Measurements from ENCODE around the gene BTBD9. TPM values are rescaled to one million over a fixed set of nuclear protein-coding genes. Genes with fewer than 3 reads are reported as not detected.
A peak's percentile ranks its signal among the peaks of the same experiment; 100 is the strongest.

The BTBD9 gene
- total and polyA plus RNA-seq, 2 experiments from 2014 or later = 8.4 to 10.1 TPM

GRCh38 chr6:38370653-38371601 lies 268.8 kb downstream of the BTBD9 start:
- Histone ChIP-seq H3K27me3 (no peaks in the 10 kb centered on the region), H3K27ac (no peak overlapping the region), H3K4me3 (no peak overlapping the region), H3K9me3 (ENCODE audit: low read depth) (no peaks in the 10 kb centered on the region), H3K36me3 (no peaks in the 10 kb centered on the region), H3K4me1 (ENCODE audit: low read depth) (no peaks in the 10 kb centered on the region)
- peak in 1 of 2 donors; percentile 9 for DNase-seq (ENCODE audit: low read depth in 1 of 2, low spot score in 1 of 2)
- TF ChIP-seq CTCF (IDR thresholded peaks at IDR 0.05; ENCODE audit: low read depth, low read length) = no peak

GRCh38 chr6:38367231-38367630 lies 272.5 kb downstream of the BTBD9 start:
- H3K27ac ChIP-seq = no peak overlapping the region
- H3K36me3 ChIP-seq = no peaks in the 10 kb centered on the region
- no peaks in the 10 kb centered on the region for H3K27me3 ChIP-seq
- no peak for DNase-seq (ENCODE audit: low read depth in 1 of 2, low spot score in 1 of 2)
- H3K4me3 ChIP-seq = no peak overlapping the region
- H3K9me3 ChIP-seq (ENCODE audit: low read depth) = no peaks in the 10 kb centered on the region
- no peak for TF ChIP-seq CTCF (IDR thresholded peaks at IDR 0.05; ENCODE audit: low read depth, low read length)
- H3K4me1 ChIP-seq (ENCODE audit: low read depth) = no peaks in the 10 kb centered on the region

GRCh38 chr6:38366234-38366633 lies 273.5 kb downstream of the BTBD9 start:
- Histone ChIP-seq H3K9me3 (ENCODE audit: low read depth) (no peaks in the 10 kb centered on the region), H3K36me3 (no peaks in the 10 kb centered on the region), H3K4me3 (no peak overlapping the region), H3K4me1 (ENCODE audit: low read depth) (no peaks in the 10 kb centered on the region), H3K27me3 (no peaks in the 10 kb centered on the region), H3K27ac (no peak overlapping the region)
- no peak for TF ChIP-seq CTCF (IDR thresholded peaks at IDR 0.05; ENCODE audit: low read depth, low read length)
- DNase-seq (ENCODE audit: low read depth in 1 of 2, low spot score in 1 of 2) = no peak

- H3K27me3 ChIP-seq = no peaks in the 10 kb centered on the region
- TF ChIP-seq CTCF (IDR thresholded peaks at IDR 0.05; ENCODE audit: low read depth, low read length) = no peak
Observed at GRCh38 chr6:38364775-38365174, 275.0 kb downstream of the BTBD9 start.

GRCh38 chr6:38364127-38364526 lies 275.6 kb downstream of the BTBD9 start:
- Histone ChIP-seq H3K4me3 (no peak overlapping the region), H3K9me3 (ENCODE audit: low read depth) (no peaks in the 10 kb centered on the region), H3K36me3 (no peaks in the 10 kb centered on the region), H3K4me1 (ENCODE audit: low read depth) (no peaks in the 10 kb centered on the region), H3K27ac (no peak overlapping the region), H3K27me3 (no peaks in the 10 kb centered on the region)
- no peak for TF ChIP-seq CTCF (IDR thresholded peaks at IDR 0.05; ENCODE audit: low read depth, low read length)
- no peak for DNase-seq (ENCODE audit: low read depth in 1 of 2, low spot score in 1 of 2)

More at GRCh38 chr6:38364775-38365174, 275.0 kb downstream of the BTBD9 start:
- Histone ChIP-seq H3K9me3 (ENCODE audit: low read depth) (no peaks in the 10 kb centered on the region), H3K36me3 (no peaks in the 10 kb centered on the region), H3K4me3 (no peak overlapping the region), H3K4me1 (ENCODE audit: low read depth) (no peaks in the 10 kb centered on the region), H3K27ac (no peak overlapping the region)
- no peak for DNase-seq (ENCODE audit: low read depth in 1 of 2, low spot score in 1 of 2)
